ENCODE data around the gene MAPK11. TPM values are rescaled to one million over a fixed set of nuclear protein-coding genes. Genes with fewer than 3 reads are reported as not detected.

Gene MAPK11
- total and polyA plus RNA-seq, 9 donors: 0.92 to 31.6 (median 12.0) TPM

- no peaks in the 10 kb centered on the region for H3K36me3 ChIP-seq
- H3K27ac ChIP-seq: no peak overlapping the region
- no peaks in the 10 kb centered on the region for H3K4me1 ChIP-seq (ENCODE audit: insufficient read depth)
- DNase-seq: no peak
- H3K27me3 ChIP-seq: no peaks in the 10 kb centered on the region
- 84 to 92% (median 88%) methylated on average over 18 of the region's 18 CpGs for WGBS, 3 donors
- no peak for TF ChIP-seq CTCF (IDR thresholded peaks at IDR 0.05)
- no peak for TF ChIP-seq EP300 (IDR thresholded peaks at IDR 0.05)
- no peak for TF ChIP-seq POLR2A (IDR thresholded peaks at IDR 0.05)
- H3K9me3 ChIP-seq: no peaks in the 10 kb centered on the region
- intact Hi-C loops (cut with DNase I): no loop called here
- no peak overlapping the region for H3K4me3 ChIP-seq
Measured at GRCh38 chr22:50233223-50233622, 37.0 kb downstream of the MAPK11 start.

GRCh38 chr22:50232481-50233151 lies 37.6 kb downstream of the MAPK11 start:
- DNase-seq: no peak
- Histone ChIP-seq H3K4me1 (ENCODE audit: insufficient read depth) (no peaks in the 10 kb centered on the region), H3K9me3 (no peaks in the 10 kb centered on the region), H3K36me3 (no peaks in the 10 kb centered on the region), H3K4me3 (no peak overlapping the region), H3K27ac (no peak overlapping the region), H3K27me3 (no peaks in the 10 kb centered on the region)
- intact Hi-C loops (cut with DNase I): no loop called here
- TF ChIP-seq EP300 (IDR thresholded peaks at IDR 0.05): no peak
- no peak for TF ChIP-seq POLR2A (IDR thresholded peaks at IDR 0.05)
- no peak for TF ChIP-seq CTCF (IDR thresholded peaks at IDR 0.05)
- WGBS, 3 donors: 83 to 86% (median 84%) methylated on average over 20 of the region's 20 CpGs

GRCh38 chr22:50229370-50229769 lies 40.8 kb downstream of the MAPK11 start:
- WGBS, 3 donors: 93 to 94% (median 93%) methylated on average over 16 of the region's 16 CpGs
- no peak for DNase-seq
- Histone ChIP-seq H3K4me3 (no peak overlapping the region), H3K27me3 (no peaks in the 10 kb centered on the region), H3K36me3 (no peaks in the 10 kb centered on the region), H3K4me1 (ENCODE audit: insufficient read depth) (no peaks in the 10 kb centered on the region), H3K27ac (no peak overlapping the region), H3K9me3 (no peaks in the 10 kb centered on the region)
- intact Hi-C loops (cut with DNase I): no loop called here
- TF ChIP-seq POLR2A (IDR thresholded peaks at IDR 0.05): no peak
- no peak for TF ChIP-seq CTCF (IDR thresholded peaks at IDR 0.05)
- no peak for TF ChIP-seq EP300 (IDR thresholded peaks at IDR 0.05)

GRCh38 chr22:50228366-50228765 lies 41.8 kb downstream of the MAPK11 start:
- DNase-seq: no peak
- H3K4me1 ChIP-seq (ENCODE audit: insufficient read depth): no peaks in the 10 kb centered on the region
- 90 to 95% (median 95%) methylated on average over 9 of the region's 9 CpGs for WGBS, 3 donors
- H3K9me3 ChIP-seq: no peaks in the 10 kb centered on the region
- H3K36me3 ChIP-seq: no peaks in the 10 kb centered on the region
- no peak overlapping the region for H3K4me3 ChIP-seq
- no peak overlapping the region for H3K27ac ChIP-seq
- TF ChIP-seq POLR2A (IDR thresholded peaks at IDR 0.05) (no peak), CTCF (IDR thresholded peaks at IDR 0.05) (no peak), EP300 (IDR thresholded peaks at IDR 0.05) (no peak)
- no peaks in the 10 kb centered on the region for H3K27me3 ChIP-seq
- intact Hi-C loops (cut with DNase I): no loop called here

All from ovary (tissue), 9 donors.